Keratinocyte (primary cell): Measurements from ENCODE around the gene RIT1. TPM values are rescaled to one million over a fixed set of nuclear protein-coding genes. Genes with fewer than 3 reads are reported as not detected.

Experiments used
- DNase-seq: peaks from one replicate; pipeline ENCODE4 v3.0.0-alpha.2; 2011; ENCODE audit warnings: low read depth, missing footprints, low spot score
- FAIRE-seq: peaks from 2 replicates; lab custom pipeline; 2011; peaks lifted over from hg19 to GRCh38; lab: Jason Lieb, UNC
- H2AFZ ChIP-seq: 2 replicates; pipeline ENCODE4 v1.6.0; 2012; ENCODE audit warnings: low read length, control low read depth, inconsistent platforms; ENCODE audit not compliant: control insufficient read depth
- H3K27ac ChIP-seq: 2 replicates; pipeline ENCODE4 v1.5.1; 2011; ENCODE audit warnings: low read length; ENCODE audit not compliant: control insufficient read depth, insufficient read depth
- H3K27me3 ChIP-seq: 3 replicates; pipeline ENCODE4 v1.6.0; 2011; ENCODE audit warnings: low read length; ENCODE audit not compliant: control insufficient read depth, insufficient read depth; ENCODE audit errors: extremely low read depth
- H3K36me3 ChIP-seq, 2 experiments: 2 replicates in 1 of 2; 3 replicates in 1 of 2; pipeline ENCODE4 v1.5.1; 2011; ENCODE audit warnings: low read length in 2 of 2, mild to moderate bottlenecking in 1 of 2; ENCODE audit not compliant: control insufficient read depth in 2 of 2, insufficient read depth in 2 of 2; ENCODE audit errors: extremely low read depth in 1 of 2
- H3K4me1 ChIP-seq: 3 replicates; pipeline ENCODE4 v1.5.1; 2011; ENCODE audit warnings: low read length; ENCODE audit not compliant: control insufficient read depth, insufficient read depth; ENCODE audit errors: extremely low read depth
- H3K4me2 ChIP-seq: 3 replicates; pipeline ENCODE4 v1.6.0; 2011; ENCODE audit warnings: low read depth, low read length; ENCODE audit not compliant: control insufficient read depth, insufficient read depth; ENCODE audit errors: extremely low read depth
- H3K4me3 ChIP-seq, 3 experiments: fragments of 200-600 bp in 1 of 3; sonication (generic) in 1 of 3; 2 replicates in 2 of 3; 3 replicates in 1 of 3; pipeline ENCODE4 v1.5.1; 2011 to 2016; ENCODE audit warnings: low read length in 3 of 3, mild to moderate bottlenecking in 3 of 3, control low read depth in 2 of 3, inconsistent platforms in 1 of 3, low read depth in 1 of 3, mixed read lengths in 1 of 3, mixed run types in 1 of 3, moderate library complexity in 1 of 3; ENCODE audit not compliant: control insufficient read depth in 2 of 3, insufficient read depth in 2 of 3; ENCODE audit errors: extremely low read depth in 1 of 3
- H3K79me2 ChIP-seq: 2 replicates; pipeline ENCODE4 v1.6.0; 2012; ENCODE audit warnings: low read length; ENCODE audit not compliant: control insufficient read depth, insufficient read depth
- H3K9ac ChIP-seq: 3 replicates; pipeline ENCODE4 v1.6.0; 2011; ENCODE audit warnings: low read length; ENCODE audit not compliant: control insufficient read depth, insufficient read depth; ENCODE audit errors: extremely low read depth
- H3K9me1 ChIP-seq: 3 replicates; pipeline ENCODE4 v1.6.0; 2011; ENCODE audit warnings: low read length; ENCODE audit not compliant: control insufficient read depth, insufficient read depth; ENCODE audit errors: extremely low read depth
- H3K9me3 ChIP-seq: 2 replicates; pipeline ENCODE4 v1.5.1; 2012; ENCODE audit warnings: low read depth, low read length; ENCODE audit not compliant: control insufficient read depth
- H4K20me1 ChIP-seq: 3 replicates; pipeline ENCODE4 v1.6.0; 2011; ENCODE audit warnings: low read length; ENCODE audit not compliant: control insufficient read depth, insufficient read depth; ENCODE audit errors: extremely low read depth
- CTCF ChIP-seq, 3 experiments: IDR thresholded peaks in 1 of 3; conservative IDR thresholded peaks in 1 of 3; optimal IDR thresholded peaks in 1 of 3; 2 replicates in 2 of 3; 3 replicates in 1 of 3; pipeline versions ENCODE3 to v1.5.1; 2011; ENCODE audit warnings: low read length in 3 of 3, mild to moderate bottlenecking in 3 of 3, moderate library complexity in 2 of 3, control low read depth in 1 of 3, inconsistent platforms in 1 of 3; ENCODE audit not compliant: insufficient read depth in 2 of 3; ENCODE audit errors: extremely low read depth in 1 of 3
- EZH2 ChIP-seq: IDR thresholded peaks from one replicate; pipeline ENCODE4 v1.6.1; 2012; ENCODE audit warnings: inconsistent platforms, mild to moderate bottlenecking, low read length, moderate library complexity
- dilution Hi-C: fragments of 300-500 bp; cut with MboI; formaldehyde crosslinking; loops from one replicate; pipeline ENCODE4 v1.7.0; 2020; ENCODE audit warnings: low sequenced_read_pairs; ENCODE audit not compliant: extremely low pct_ligation_motif_present
- polyA plus RNA-seq, 5 experiments: library from polyadenylated mRNA; depleted of rRNA in 3 of 5; stranded (reverse) in 3 of 5; stranded (forward) in 1 of 5; unstranded in 1 of 5; fragments of >200 nt; gene quantifications; 1 replicate in 1 of 5; 2 replicates in 3 of 5; 3 replicates in 1 of 5; pipeline versions ENCODE4 v1.2.1 to v1.2.3, GENCODE V29; 2011 to 2012; ENCODE audit warnings: missing spikeins in 2 of 5, low read depth in 1 of 5, low replicate concordance in 1 of 5

Gene RIT1
- polyA plus RNA-seq, 1 donor (not counting 4 experiments of a cell fraction or from before 2014, with no cell fraction given) = 33.5 TPM

GRCh38 chr1:155900161-155900560 lies 11.0 kb downstream of the RIT1 start:
- Histone ChIP-seq H3K9me1 (no peaks in the 10 kb centered on the region), H3K36me3 (peaks cover 22 to 35% of the 10 kb centered on the region in 2 experiments), H4K20me1 (no peaks in the 10 kb centered on the region), H2AFZ (no peak overlapping the region), H3K4me3 (no peak overlapping the region), H3K9me3 (no peaks in the 10 kb centered on the region), H3K27ac (no peak overlapping the region), H3K4me1 (no peaks in the 10 kb centered on the region), H3K79me2 (no peaks in the 10 kb centered on the region), H3K27me3 (no peaks in the 10 kb centered on the region), H3K4me2 (no peak overlapping the region), H3K9ac (no peak overlapping the region)
- dilution Hi-C loops = no loop called here
- DNase-seq = no peak
- TF ChIP-seq CTCF (optimal IDR thresholded peaks at IDR 0.05 in 1 of 3, IDR thresholded peaks at IDR 0.05 in 1 of 3, conservative IDR thresholded peaks at IDR 0.05 in 1 of 3; ENCODE audit: extremely low read depth in 1 of 3, insufficient read depth in 2 of 3, low read length in 3 of 3) (no peak), EZH2 (no peak)
- FAIRE-seq = no peak

DNA sequence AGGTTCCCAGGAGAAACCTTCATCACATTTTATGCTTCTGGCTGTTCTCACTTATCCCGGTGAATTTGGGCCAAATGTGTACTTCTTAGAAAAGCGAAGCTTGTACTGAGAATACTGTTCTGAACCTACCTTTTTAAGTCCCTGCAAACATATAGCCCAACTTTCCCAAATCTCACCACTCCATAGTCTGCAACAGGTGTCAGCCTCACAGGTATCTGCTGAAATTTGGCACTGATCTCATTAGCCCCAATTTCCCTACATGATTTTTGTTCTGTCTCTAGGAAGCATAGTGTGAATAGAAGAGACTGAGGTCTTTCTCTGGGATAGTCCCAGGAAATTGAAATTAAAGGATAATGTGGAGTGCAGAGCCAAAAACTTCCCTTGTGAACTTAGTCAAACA lies 11.5 kb downstream of the RIT1 start:
- no peak overlapping the region for H3K9ac ChIP-seq
- H3K79me2 ChIP-seq = no peaks in the 10 kb centered on the region
- H3K4me3 ChIP-seq = no peak overlapping the region
- no peak for FAIRE-seq
- DNase-seq = no peak
- no peaks in the 10 kb centered on the region for H3K27me3 ChIP-seq
- H4K20me1 ChIP-seq = no peaks in the 10 kb centered on the region
- H3K9me3 ChIP-seq = no peaks in the 10 kb centered on the region
- no peaks in the 10 kb centered on the region for H3K4me1 ChIP-seq
- dilution Hi-C loops = no loop called here
- no peak for TF ChIP-seq CTCF (optimal IDR thresholded peaks at IDR 0.05 in 1 of 3, IDR thresholded peaks at IDR 0.05 in 1 of 3, conservative IDR thresholded peaks at IDR 0.05 in 1 of 3; ENCODE audit: extremely low read depth in 1 of 3, insufficient read depth in 2 of 3, low read length in 3 of 3)
- no peak for TF ChIP-seq EZH2
- H3K27ac ChIP-seq = no peak overlapping the region
- H3K4me2 ChIP-seq = no peak overlapping the region
- H3K36me3 ChIP-seq = peaks cover 22 to 30% of the 10 kb centered on the region in 2 experiments
- H2AFZ ChIP-seq = no peak overlapping the region
- H3K9me1 ChIP-seq = no peaks in the 10 kb centered on the region
